HFF-Myc (cell line): Measurements from ENCODE around the gene CLDN15.
"Not testable (repeated sequence)": the region's sequence is repeated elsewhere in the genome, so short reads cannot be mapped to it uniquely, and the experiment has no call there.

Source experiments
- DNase-seq: peaks from one replicate; pipeline ENCODE4 v3.0.0-alpha.2; 2011; ENCODE audit warnings: low read depth; ENCODE audit errors: extremely low read depth
- H3K4me3 ChIP-seq: replicated peaks from 2 replicates; pipeline ENCODE4 v1.5.1; 2011; ENCODE audit warnings: low read depth, mild to moderate bottlenecking, control low read depth, low read length
- TF ChIP-seq, protein P1 (sequence below): IDR thresholded peaks from 2 replicates; pipeline ENCODE4 v1.5.1; 2012; ENCODE audit warnings: mild to moderate bottlenecking, low read depth, low read length, control low read depth; ENCODE audit errors: missing control alignments

CLDN15 gene

DNA sequence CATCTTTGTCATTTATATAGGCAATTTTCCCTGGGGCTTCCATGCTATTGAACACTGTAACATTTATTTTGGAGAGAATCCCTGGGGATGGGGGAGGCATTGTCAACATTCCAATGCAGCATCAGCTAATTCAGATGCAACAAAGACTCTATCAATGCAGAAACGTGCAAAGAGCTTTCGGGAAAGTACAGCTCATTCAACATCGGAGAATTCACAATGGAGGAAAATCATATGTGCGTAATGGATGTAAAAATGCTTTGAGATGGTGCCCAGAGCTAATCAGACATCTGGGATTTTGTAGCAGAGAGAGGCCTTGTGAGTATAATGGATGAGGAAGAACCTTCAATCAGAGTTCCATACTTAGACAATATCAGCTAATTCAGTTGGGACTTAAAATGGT, 35.6 kb upstream of the CLDN15 start:
- no peak overlapping the region for H3K4me3 ChIP-seq
- TF ChIP-seq, protein P1, sequence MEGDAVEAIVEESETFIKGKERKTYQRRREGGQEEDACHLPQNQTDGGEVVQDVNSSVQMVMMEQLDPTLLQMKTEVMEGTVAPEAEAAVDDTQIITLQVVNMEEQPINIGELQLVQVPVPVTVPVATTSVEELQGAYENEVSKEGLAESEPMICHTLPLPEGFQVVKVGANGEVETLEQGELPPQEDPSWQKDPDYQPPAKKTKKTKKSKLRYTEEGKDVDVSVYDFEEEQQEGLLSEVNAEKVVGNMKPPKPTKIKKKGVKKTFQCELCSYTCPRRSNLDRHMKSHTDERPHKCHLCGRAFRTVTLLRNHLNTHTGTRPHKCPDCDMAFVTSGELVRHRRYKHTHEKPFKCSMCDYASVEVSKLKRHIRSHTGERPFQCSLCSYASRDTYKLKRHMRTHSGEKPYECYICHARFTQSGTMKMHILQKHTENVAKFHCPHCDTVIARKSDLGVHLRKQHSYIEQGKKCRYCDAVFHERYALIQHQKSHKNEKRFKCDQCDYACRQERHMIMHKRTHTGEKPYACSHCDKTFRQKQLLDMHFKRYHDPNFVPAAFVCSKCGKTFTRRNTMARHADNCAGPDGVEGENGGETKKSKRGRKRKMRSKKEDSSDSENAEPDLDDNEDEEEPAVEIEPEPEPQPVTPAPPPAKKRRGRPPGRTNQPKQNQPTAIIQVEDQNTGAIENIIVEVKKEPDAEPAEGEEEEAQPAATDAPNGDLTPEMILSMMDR = no peak
- no peak for DNase-seq

DNA sequence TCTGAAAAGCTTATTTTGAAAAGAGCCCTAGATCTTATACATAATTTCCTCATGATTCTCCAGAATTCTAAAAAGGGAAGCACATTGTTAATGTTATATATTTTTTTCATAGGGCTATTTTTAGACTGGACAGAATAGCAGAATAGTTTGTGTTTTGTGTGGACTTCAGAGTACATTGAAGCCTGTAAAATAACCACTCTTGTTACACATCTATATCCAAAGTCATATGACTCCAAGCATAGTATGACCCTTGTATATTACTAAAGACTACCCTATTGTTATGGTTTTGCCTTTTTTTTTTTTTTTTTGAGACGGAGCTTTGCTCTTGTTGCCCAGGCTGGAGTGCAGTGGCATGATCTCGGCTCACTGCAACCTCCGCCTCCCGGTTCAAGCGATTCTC, 33.4 kb upstream of the CLDN15 start:
- H3K4me3 ChIP-seq = no peak overlapping the region
- DNase-seq = no peak
- TF ChIP-seq, protein P1 = no peak

DNA sequence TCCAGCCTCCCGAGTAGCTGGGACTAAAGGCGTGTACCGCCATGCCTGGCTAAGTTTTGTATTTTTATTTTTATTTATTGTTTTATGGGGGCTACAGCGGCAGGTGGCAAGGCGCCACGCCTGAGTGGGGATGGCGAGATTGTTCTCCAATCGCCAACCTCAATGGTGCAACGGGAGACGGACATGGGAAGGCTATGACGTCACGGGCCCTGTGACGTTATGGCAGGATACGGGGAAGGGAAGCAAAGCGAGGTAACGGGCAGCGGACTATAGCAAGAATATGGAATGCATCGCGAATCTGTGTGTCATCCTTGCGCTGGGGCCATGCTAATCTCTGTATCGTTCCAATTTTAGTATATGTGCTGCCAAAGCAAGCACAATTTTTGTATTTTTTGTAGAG, 32.1 kb upstream of the CLDN15 start:
- H3K4me3 ChIP-seq = no peak overlapping the region
- TF ChIP-seq, protein P1 = no peak
- no peak for DNase-seq

DNA sequence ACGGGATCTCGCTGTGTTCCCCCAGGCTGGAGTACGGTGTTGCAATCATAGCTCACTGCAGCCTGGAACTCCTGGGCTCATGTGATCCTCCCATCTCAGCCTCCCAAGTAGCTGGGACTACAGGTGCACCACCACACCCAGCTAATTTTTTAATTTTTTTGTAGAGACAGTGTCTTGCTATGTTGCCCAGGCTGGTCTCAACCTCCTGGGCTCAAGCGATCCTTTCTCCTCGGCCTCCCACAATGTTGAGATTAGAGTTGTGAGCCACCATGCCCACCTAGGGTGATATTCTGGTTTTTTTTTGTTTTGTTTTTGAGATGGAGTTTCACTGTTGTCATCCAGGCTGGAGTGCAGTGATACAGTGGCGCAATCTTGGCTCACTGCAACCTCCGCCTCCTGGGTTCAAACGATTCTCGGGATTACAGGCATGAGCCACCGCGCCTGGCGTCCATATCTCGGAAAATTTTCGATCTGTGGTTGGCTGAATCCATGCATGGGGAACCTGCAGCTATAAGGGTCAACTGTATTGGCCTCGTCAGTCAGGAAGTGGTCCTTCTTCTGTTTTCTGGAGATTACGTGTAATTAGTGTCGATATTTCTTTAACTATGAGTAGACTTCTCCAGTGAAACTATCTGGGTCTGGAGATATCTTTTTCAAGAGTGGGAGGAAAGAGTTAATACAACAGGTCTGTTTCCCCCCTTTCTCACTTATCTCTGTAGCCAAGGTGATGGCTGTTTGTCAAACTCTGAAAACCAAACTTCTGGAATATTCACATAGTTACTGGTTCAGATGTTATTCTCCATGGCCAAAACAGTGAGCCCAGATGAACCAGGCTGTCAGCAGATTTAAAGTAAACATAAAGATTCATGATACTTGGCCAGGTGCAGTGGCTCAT, 28.3 kb upstream of the CLDN15 start:
- no peak for DNase-seq
- no peak overlapping the region for H3K4me3 ChIP-seq
- TF ChIP-seq, protein P1 = no peak

DNA sequence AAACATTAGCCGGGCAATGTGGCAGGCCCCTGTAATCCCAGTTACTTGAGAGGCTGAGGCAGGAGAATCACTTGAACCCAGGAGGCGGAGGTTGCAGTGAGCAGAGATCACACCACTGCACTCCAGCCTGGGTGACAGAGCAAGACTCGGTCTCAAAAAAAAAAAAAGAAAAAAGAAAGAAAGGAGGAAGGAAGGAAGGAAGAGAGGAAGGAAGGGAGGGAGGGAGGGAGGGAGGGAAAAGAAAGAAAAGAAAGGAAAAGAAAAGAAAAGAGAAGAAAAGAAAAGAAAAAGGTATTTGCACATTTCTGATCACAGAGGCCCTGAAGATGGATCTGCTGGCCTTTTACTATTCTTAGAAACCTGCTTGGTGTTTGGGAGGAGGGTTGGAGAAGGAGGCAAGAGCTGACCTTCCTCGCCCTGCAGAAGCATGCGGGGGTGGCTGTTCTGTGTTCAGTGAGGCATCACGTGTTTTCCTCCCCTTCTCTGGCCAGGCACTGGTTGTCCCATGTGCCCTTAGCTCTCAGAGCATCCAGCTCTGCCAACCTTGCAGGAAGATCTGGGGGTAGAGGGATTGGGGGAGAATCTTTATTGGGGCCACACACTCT, 26.6 kb upstream of the CLDN15 start:
- DNase-seq = not testable (repeated sequence)

GRCh38 chr7:101258243-101258731, 20.7 kb upstream of the CLDN15 start:
- no peak overlapping the region for H3K4me3 ChIP-seq
- DNase-seq = no peak
- TF ChIP-seq, protein P1 = no peak

More for the DNA sequence above, 26.6 kb upstream of the CLDN15 start:
- H3K4me3 ChIP-seq = not testable (repeated sequence)

GRCh38 chr7:101255796-101256195, 18.2 kb upstream of the CLDN15 start:
- DNase-seq = no peak
- TF ChIP-seq, protein P1 = no peak
- no peak overlapping the region for H3K4me3 ChIP-seq

- H3K4me3 ChIP-seq, DNase-seq: not testable (repeated sequence)
These were observed 15.6 kb upstream of the CLDN15 start for GRCh38 chr7:101253199-101253598.
